ENCODE data around the gene RIT1.

- TF ChIP-seq FOXK1 (CRISPR knock-in tag; IDR thresholded peaks at IDR 0.05; ENCODE audit: borderline replicate concordance, low read depth) = no peak
- no peak for TF ChIP-seq ELF4 (CRISPR knock-in tag; IDR thresholded peaks at IDR 0.05; ENCODE audit: borderline replicate concordance)
- no peak for TF ChIP-seq MAF1 (CRISPR knock-in tag; IDR thresholded peaks at IDR 0.05; ENCODE audit: borderline replicate concordance)
- TF ChIP-seq BHLHE40 (IDR thresholded peaks at IDR 0.05; ENCODE audit: low read length) = no peak
- TF ChIP-seq MAX (IDR thresholded peaks at IDR 0.05) = no peak
These were observed 947 bp upstream of the RIT1 start for GRCh38 chr1:155912056-155912536.
